ENCODE data around the gene JAKMIP1. TPM values are rescaled to one million over a fixed set of nuclear protein-coding genes. Genes with fewer than 3 reads are reported as not detected.

The JAKMIP1 gene
- total RNA-seq, 1 donor from 2014 or later, result not detected

- Mint-ChIP-seq H3K4me1 (ENCODE audit: unreplicated experiment) (peaks cover 3% of the 10 kb centered on the region), H3K27me3 (ENCODE audit: unreplicated experiment) (peaks cover 14% of the 10 kb centered on the region), H3K27ac (ENCODE audit: unreplicated experiment) (no peak overlapping the region), H3K4me3 (ENCODE audit: unreplicated experiment) (no peak overlapping the region), H3K36me3 (ENCODE audit: low read depth, unreplicated experiment) (no peaks in the 10 kb centered on the region), H3K9me3 (ENCODE audit: unreplicated experiment) (no peaks in the 10 kb centered on the region)
- TF ChIP-seq CTCF (IDR thresholded peaks at IDR 0.05; ENCODE audit: unreplicated experiment), result no peak
- no peak for DNase-seq (ENCODE audit: low spot score)
Measured at GRCh38 chr4:6204871-6205566, 4.7 kb upstream of the JAKMIP1 start.

- Mint-ChIP-seq H3K27me3 (ENCODE audit: unreplicated experiment) (peaks cover 14% of the 10 kb centered on the region), H3K36me3 (ENCODE audit: low read depth, unreplicated experiment) (no peaks in the 10 kb centered on the region), H3K27ac (ENCODE audit: unreplicated experiment) (no peak overlapping the region), H3K9me3 (ENCODE audit: unreplicated experiment) (no peaks in the 10 kb centered on the region), H3K4me1 (ENCODE audit: unreplicated experiment) (peaks cover 3% of the 10 kb centered on the region), H3K4me3 (ENCODE audit: unreplicated experiment) (no peak overlapping the region)
- no peak for TF ChIP-seq CTCF (IDR thresholded peaks at IDR 0.05; ENCODE audit: unreplicated experiment)
- DNase-seq (ENCODE audit: low spot score), result no peak
Measured at GRCh38 chr4:6204098-6204497, 3.7 kb upstream of the JAKMIP1 start.

GRCh38 chr4:6201580-6202091 lies 1.3 kb upstream of the JAKMIP1 start:
- H3K4me3 Mint-ChIP-seq (ENCODE audit: unreplicated experiment), result peak overlapping the region; percentile 84
- DNase-seq (ENCODE audit: low spot score), result no peak
- peaks cover 19% of the 10 kb centered on the region for H3K27me3 Mint-ChIP-seq (ENCODE audit: unreplicated experiment)
- no peaks in the 10 kb centered on the region for H3K36me3 Mint-ChIP-seq (ENCODE audit: low read depth, unreplicated experiment)
- H3K9me3 Mint-ChIP-seq (ENCODE audit: unreplicated experiment), result no peaks in the 10 kb centered on the region
- no peak for TF ChIP-seq CTCF (IDR thresholded peaks at IDR 0.05; ENCODE audit: unreplicated experiment)
- H3K27ac Mint-ChIP-seq (ENCODE audit: unreplicated experiment), result no peak overlapping the region
- H3K4me1 Mint-ChIP-seq (ENCODE audit: unreplicated experiment), result peaks cover 6% of the 10 kb centered on the region

- Mint-ChIP-seq H3K4me1 (ENCODE audit: unreplicated experiment) (peaks cover 6% of the 10 kb centered on the region), H3K27me3 (ENCODE audit: unreplicated experiment) (peaks cover 19% of the 10 kb centered on the region), H3K36me3 (ENCODE audit: low read depth, unreplicated experiment) (no peaks in the 10 kb centered on the region), H3K27ac (ENCODE audit: unreplicated experiment) (no peak overlapping the region), H3K4me3 (ENCODE audit: unreplicated experiment) (peak overlapping the region; percentile 78), H3K9me3 (ENCODE audit: unreplicated experiment) (no peaks in the 10 kb centered on the region)
- TF ChIP-seq CTCF (IDR thresholded peaks at IDR 0.05; ENCODE audit: unreplicated experiment), result no peak
- no peak for DNase-seq (ENCODE audit: low spot score)
Measured at GRCh38 chr4:6200922-6201362, 593 bp upstream of the JAKMIP1 start.

GRCh38 chr4:6199422-6199921 lies 877 bp downstream of the JAKMIP1 start:
- Mint-ChIP-seq H3K36me3 (ENCODE audit: low read depth, unreplicated experiment) (no peaks in the 10 kb centered on the region), H3K4me1 (ENCODE audit: unreplicated experiment) (peaks cover 6% of the 10 kb centered on the region), H3K27me3 (ENCODE audit: unreplicated experiment) (peaks cover 19% of the 10 kb centered on the region), H3K4me3 (ENCODE audit: unreplicated experiment) (no peak overlapping the region), H3K9me3 (ENCODE audit: unreplicated experiment) (no peaks in the 10 kb centered on the region), H3K27ac (ENCODE audit: unreplicated experiment) (no peak overlapping the region)
- TF ChIP-seq CTCF (IDR thresholded peaks at IDR 0.05; ENCODE audit: unreplicated experiment), result no peak
- DNase-seq (ENCODE audit: low spot score), result no peak
